IPS-15b (cell line): ENCODE measurements around the gene CPSF4L.

Experiments used
- H3K27me3 ChIP-seq: one replicate; pipeline ENCODE4 v1.6.1; 2013; ENCODE audit warnings: low read length; ENCODE audit not compliant: control insufficient read depth, insufficient read depth
- H3K36me3 ChIP-seq: one replicate; pipeline ENCODE4 v1.6.1; 2013; ENCODE audit warnings: low read length; ENCODE audit not compliant: control insufficient read depth, insufficient read depth
- H3K4me1 ChIP-seq: one replicate; pipeline ENCODE4 v1.6.1; 2013; ENCODE audit warnings: mild to moderate bottlenecking, low read length; ENCODE audit not compliant: control insufficient read depth, insufficient read depth
- H3K4me3 ChIP-seq: one replicate; pipeline ENCODE4 v1.5.1; 2013; ENCODE audit warnings: low read depth, low read length
- H3K9ac ChIP-seq: one replicate; pipeline ENCODE4 v1.6.1; 2013; ENCODE audit warnings: low read depth, mild to moderate bottlenecking, low read length
- H3K9me3 ChIP-seq: one replicate; pipeline ENCODE4 v1.6.1; 2013; ENCODE audit warnings: mild to moderate bottlenecking, low read length; ENCODE audit not compliant: control insufficient read depth, insufficient read depth

CPSF4L gene

DNA sequence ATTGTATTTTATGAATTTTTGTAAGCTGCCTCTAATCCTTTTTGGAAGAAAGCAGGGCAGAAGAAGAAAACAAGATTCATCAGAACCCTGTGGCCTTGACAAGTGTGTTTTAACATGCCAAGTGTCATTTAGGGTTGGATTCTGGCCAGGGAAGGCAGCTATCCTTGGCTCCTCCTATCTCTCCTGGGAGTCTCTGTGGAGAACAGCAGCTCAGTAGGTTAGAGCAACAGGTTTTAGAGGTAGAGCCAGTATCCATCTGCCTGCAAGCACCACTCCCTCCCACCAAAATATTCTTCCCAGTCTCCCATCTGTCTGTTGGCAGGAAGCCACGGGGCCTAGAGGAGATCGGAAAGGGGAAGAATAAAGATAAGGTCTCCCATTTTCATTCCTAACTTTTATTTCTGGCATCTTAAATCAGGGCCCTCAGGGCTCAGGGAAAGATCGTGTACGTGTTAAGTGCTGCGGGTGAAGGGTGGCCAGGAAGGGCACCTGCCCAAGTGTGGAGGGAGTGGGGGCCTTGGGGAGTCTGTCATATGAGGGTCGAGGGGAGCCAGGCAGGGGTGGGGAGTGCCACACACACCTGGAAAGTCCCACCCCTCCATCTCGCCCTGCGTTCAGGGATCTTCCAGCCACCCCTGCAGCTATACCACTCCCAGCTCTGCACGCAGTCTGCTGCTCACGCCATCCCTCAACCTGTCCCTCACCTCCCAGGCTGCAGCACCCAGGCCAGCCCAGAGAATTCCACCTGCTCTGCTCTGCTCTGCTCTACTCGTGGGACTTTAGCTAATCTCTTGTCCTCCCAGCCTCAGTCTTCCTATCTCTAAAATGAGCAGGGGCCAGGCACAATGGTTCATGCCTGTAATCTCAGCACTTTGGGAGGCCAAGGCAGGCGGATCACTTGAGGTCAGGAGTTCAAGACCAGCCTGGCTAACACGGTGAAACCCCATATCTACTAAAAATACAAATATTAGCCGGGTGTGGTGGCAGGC lies 17.1 kb upstream of the CPSF4L start:
- Histone ChIP-seq H3K27me3 (no peaks in the 10 kb centered on the region), H3K36me3 (no peaks in the 10 kb centered on the region), H3K9ac (no peak overlapping the region), H3K4me1 (peaks cover 3% of the 10 kb centered on the region), H3K4me3 (no peak overlapping the region), H3K9me3 (no peaks in the 10 kb centered on the region)

DNA sequence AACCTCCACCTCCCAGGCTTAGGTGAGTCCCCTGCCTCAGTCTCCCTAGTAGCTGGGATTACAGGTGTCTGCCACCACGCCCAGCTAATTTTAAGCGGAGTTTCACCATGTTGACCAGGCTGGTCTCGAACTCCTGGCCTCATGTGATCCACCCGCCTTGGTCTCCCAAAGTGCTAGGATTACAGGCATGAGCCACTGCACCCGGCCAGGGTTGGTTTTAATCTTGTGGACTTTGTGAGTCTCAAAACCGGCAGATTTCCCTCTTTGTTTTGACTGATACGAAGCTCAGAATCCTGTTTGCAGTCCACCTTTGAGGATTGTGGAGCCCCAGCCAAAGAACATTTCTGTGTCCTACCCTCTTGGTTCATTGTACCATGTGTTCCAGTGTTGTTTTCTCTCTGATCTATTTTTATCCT lies 16.4 kb upstream of the CPSF4L start:
- Histone ChIP-seq H3K27me3 (no peaks in the 10 kb centered on the region), H3K9ac (no peak overlapping the region), H3K9me3 (no peaks in the 10 kb centered on the region), H3K4me1 (no peaks in the 10 kb centered on the region), H3K4me3 (no peak overlapping the region), H3K36me3 (no peaks in the 10 kb centered on the region)

DNA sequence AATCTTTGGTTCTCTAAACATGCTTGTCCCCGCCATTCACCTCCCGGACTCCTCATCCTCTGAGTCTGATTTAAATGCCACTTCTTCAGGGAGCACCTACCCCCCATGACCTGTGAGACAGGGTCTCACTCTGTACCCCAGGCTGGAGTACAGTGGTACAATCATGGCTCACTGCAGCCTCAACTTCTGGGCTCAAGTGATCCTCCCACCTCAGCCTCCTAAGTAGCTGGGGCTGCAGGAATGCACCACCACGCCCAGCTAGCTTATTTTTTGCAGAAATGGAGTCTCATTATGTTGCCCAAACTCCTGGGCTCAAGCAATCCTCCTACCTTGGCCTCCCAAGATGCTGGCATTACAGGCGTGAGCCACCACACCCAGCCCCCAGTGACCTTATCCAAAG lies 12.8 kb upstream of the CPSF4L start:
- H3K36me3 ChIP-seq, result no peaks in the 10 kb centered on the region
- no peaks in the 10 kb centered on the region for H3K4me1 ChIP-seq
- no peaks in the 10 kb centered on the region for H3K9me3 ChIP-seq
- H3K4me3 ChIP-seq, result no peak overlapping the region
- no peak overlapping the region for H3K9ac ChIP-seq
- no peaks in the 10 kb centered on the region for H3K27me3 ChIP-seq

DNA sequence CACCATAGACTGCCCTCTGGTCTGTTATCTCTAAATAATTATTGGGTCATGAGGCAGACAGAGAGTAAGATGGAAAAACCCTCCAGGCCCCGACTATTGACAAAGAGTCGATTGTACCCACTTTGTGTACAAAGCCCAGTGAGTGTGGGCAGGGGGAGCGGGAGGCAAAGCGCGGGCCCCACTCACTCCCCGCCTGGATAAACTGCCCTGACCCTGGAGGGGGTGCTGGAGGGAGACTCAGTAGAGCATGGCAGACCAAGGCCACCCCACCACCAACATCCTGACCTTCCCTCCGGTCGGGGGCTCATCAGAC lies 11.2 kb upstream of the CPSF4L start:
- Histone ChIP-seq H3K4me1 (no peaks in the 10 kb centered on the region), H3K27me3 (no peaks in the 10 kb centered on the region), H3K9me3 (no peaks in the 10 kb centered on the region), H3K4me3 (no peak overlapping the region), H3K36me3 (no peaks in the 10 kb centered on the region), H3K9ac (no peak overlapping the region)

DNA sequence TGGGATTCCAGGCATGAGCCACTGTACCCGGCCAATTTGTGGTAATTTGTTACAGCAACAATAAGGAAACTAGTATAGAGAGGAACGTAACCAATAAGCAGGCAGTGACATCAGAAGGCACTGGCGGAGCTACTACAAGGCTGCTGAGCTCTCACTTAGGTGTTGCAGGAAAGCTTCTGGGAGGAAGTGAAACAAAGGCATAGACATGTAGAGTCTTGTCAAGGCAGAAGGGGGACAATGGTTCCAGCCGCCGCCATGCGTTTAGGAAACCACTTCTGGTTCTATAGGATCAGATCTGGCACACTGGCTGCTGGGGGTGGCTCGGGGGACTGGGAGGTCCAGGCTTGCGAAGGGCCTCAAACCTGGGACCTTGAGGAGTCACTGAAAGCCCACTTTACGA lies 9.4 kb upstream of the CPSF4L start:
- Histone ChIP-seq H3K9me3 (no peaks in the 10 kb centered on the region), H3K36me3 (no peaks in the 10 kb centered on the region), H3K27me3 (no peaks in the 10 kb centered on the region), H3K4me3 (no peak overlapping the region), H3K9ac (no peak overlapping the region), H3K4me1 (no peaks in the 10 kb centered on the region)

DNA sequence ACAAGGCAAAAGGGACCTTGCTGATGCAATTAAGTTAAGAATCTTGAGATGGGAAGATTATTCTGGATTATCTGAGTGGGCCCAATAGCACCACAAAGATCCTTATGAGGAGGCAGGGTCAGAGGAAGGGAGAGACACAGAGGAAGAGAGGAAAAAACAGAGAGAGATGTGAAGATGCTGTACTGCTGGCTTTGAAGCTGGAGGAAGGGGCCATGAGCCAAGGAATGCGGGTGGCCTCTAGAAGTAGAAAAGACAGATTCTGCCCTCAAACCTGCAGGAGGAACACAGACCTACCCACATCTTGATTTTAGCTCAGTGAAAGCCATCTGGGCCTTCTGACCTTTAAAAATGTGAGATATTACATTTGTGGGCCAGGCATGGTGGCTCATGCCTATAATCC lies 8.1 kb upstream of the CPSF4L start:
- no peak overlapping the region for H3K9ac ChIP-seq
- no peaks in the 10 kb centered on the region for H3K27me3 ChIP-seq
- H3K4me3 ChIP-seq, result no peak overlapping the region
- H3K9me3 ChIP-seq, result no peaks in the 10 kb centered on the region
- no peaks in the 10 kb centered on the region for H3K36me3 ChIP-seq
- no peaks in the 10 kb centered on the region for H3K4me1 ChIP-seq

DNA sequence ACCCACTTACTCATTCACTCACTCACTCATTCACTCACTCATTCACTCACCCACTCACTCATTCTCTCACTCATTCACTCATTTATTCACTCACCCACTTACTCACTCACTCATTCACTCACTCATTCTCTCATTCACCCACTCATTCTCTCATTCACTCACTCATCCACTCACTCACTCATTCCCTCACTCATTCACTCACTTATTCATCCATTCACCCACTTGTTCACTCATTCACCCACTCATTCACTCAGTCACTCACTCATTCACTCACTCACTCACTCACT lies 7.6 kb upstream of the CPSF4L start:
- Histone ChIP-seq H3K27me3 (peaks cover 1% of the 10 kb centered on the region), H3K4me3 (no peak overlapping the region), H3K36me3 (no peaks in the 10 kb centered on the region), H3K4me1 (no peaks in the 10 kb centered on the region), H3K9ac (no peak overlapping the region), H3K9me3 (no peaks in the 10 kb centered on the region)

DNA sequence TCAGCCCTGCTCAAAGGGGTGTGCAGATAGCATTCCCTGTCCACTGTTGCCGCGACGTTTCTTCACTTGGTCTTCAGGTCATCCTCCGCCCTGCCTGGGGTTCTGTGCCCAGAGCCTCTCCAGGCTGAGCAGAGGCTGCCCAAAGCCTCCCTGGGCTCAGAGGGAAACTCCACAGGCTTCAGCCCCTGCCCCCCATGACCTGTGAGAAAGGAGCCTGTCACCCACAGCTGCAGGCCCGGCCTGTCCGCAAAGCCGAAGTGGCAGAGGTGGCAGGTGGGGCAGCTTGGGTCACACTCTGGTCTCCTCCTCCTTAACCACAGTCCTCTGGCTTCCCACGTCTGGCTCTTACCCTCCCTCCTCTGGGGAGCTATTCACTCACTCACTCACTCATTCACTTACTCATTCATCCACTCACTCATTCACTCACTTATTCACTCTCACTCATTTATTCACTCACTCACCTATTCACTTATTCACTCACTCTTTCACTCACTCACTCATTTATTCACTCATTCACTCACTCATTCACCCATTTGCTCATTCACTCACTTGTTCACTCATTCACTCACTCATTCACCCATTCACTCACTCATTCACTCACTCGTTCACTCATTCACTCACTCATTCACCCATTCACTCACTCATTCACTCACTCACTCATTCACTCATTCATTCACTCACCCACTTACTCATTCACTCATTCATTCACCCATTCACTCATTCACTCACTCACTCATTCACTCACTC lies 7.1 kb upstream of the CPSF4L start:
- Histone ChIP-seq H3K9ac (no peak overlapping the region), H3K4me3 (no peak overlapping the region), H3K9me3 (no peaks in the 10 kb centered on the region), H3K27me3 (peaks cover 5% of the 10 kb centered on the region), H3K36me3 (no peaks in the 10 kb centered on the region), H3K4me1 (no peaks in the 10 kb centered on the region)

DNA sequence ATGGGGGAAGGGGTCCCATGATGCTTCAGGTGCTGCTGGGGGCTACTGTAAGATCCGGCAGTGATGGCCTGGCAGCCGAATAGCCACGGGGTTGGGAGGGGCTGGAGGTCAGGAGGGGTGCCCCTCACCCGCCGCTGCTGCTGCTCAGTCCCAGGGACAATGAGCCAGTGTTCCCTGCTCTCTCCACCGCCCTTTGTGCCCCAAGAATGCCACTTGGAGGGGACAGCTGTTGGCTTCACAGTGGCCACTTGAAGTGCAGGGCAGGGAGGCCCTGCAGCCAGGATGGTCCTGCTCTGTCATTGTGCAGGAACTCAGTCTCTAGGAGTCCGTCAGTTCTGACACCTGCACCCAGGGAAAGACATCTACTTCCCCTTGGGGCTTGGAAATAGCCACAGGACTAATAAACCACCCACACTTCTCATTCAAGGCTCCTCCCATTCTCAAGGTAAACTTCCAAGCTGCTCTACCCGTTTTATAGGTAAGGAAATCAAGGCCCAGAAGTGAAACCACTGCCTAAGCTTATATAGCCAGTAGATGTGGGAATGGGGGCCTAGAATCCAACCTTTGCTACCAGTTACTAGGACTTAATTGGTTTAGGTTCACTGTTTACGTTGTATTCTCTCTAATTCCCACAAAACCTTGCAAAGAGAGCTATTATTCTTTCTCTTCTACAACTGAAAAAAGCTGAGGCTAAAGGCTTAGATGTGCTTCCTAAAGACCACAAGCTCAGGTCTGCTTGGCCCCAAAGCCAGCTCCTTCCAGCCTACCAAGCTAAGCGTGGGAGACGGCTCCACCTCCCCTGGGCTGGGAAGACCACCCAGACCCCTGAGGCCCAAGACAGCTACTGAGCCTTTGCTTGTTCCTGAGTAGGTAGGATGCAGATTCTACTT lies 6.2 kb upstream of the CPSF4L start:
- Histone ChIP-seq H3K9ac (no peak overlapping the region), H3K4me1 (peaks cover 5% of the 10 kb centered on the region), H3K9me3 (no peaks in the 10 kb centered on the region), H3K27me3 (peaks cover 8% of the 10 kb centered on the region), H3K36me3 (no peaks in the 10 kb centered on the region), H3K4me3 (no peak overlapping the region)

DNA sequence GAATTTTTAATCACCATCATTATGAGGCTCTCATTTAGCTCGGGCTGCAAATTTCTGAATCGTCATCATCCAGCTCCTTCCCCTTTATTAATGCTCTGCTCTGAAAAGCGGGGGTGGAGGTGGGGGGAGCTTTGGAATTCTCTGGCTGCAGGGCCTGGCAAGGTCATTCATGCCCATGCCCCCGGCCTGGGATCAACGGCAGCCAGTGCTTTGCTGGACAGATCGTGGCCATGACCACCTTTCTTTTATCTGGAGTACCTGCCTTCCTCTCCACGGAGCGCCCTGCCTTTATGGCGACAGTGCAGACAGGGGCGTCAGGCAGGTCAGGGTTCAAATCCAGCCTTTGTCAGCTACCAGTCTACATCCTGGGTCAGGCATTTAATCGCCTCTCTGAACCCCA lies 5.1 kb upstream of the CPSF4L start:
- Histone ChIP-seq H3K4me3 (no peak overlapping the region), H3K36me3 (no peaks in the 10 kb centered on the region), H3K9ac (no peak overlapping the region), H3K27me3 (peaks cover 8% of the 10 kb centered on the region), H3K9me3 (no peaks in the 10 kb centered on the region), H3K4me1 (peaks cover 10% of the 10 kb centered on the region)

DNA sequence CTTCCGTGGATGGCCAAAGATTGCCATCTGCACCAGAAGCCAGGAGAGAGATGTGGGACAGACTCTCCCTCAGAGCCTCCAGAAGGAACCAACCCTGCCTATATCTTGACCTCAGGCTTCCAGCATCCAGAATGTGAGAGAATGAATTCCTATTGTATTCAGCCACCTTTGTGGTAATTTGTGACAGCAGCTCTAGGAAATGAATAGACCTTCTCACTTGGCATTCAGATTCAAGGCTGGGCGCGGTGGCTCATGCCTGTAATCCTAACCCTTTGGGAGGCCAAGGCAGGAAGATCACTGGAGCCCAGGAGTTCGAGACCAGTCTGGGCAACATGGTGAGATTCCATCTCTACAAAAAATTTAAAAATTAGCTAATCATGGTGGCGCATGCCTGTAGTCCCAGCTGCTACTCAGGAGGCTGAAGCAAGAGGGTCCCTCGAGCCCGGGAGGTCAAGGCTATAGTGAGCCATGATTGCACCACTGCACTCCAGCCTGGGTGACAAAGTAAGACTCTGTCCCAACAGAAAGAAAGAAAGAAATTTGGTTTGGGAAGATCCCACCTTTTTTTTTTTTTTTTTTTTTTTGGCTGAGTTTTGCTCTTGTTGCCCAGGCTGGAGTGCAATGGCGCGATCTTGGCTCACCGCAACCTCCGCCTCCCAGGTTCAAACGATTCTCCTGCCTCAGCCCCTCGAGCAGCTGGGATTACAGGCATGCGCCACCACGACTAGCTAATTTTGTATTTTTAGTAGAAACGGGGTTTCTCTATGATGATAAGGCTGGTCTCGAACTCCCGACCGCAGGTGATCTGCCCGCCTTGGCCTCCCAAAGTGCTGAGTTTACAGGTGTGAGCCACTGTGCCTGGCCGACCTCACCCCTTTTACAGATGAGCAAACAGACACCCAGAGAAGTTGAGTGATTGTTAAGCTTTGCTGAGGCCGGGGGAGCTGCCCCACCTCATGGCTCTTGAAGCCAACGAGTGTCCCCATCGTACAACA lies 4.3 kb upstream of the CPSF4L start:
- Histone ChIP-seq H3K27me3 (peaks cover 8% of the 10 kb centered on the region), H3K9me3 (no peaks in the 10 kb centered on the region), H3K4me1 (peaks cover 13% of the 10 kb centered on the region), H3K36me3 (no peaks in the 10 kb centered on the region), H3K9ac (no peak overlapping the region), H3K4me3 (no peak overlapping the region)
